Kidney capillary endothelial cell (primary cell): Measurements from ENCODE around the gene PLPP7.
"Not testable (repeated sequence)": the region's sequence is repeated elsewhere in the genome, so short reads cannot be mapped to it uniquely, and the experiment has no call there.

Experiments used
- DNase-seq: peaks from one replicate; pipeline ENCODE4 v3.0.0-alpha.2; 2018; ENCODE audit warnings: low spot score

The PLPP7 gene

DNA sequence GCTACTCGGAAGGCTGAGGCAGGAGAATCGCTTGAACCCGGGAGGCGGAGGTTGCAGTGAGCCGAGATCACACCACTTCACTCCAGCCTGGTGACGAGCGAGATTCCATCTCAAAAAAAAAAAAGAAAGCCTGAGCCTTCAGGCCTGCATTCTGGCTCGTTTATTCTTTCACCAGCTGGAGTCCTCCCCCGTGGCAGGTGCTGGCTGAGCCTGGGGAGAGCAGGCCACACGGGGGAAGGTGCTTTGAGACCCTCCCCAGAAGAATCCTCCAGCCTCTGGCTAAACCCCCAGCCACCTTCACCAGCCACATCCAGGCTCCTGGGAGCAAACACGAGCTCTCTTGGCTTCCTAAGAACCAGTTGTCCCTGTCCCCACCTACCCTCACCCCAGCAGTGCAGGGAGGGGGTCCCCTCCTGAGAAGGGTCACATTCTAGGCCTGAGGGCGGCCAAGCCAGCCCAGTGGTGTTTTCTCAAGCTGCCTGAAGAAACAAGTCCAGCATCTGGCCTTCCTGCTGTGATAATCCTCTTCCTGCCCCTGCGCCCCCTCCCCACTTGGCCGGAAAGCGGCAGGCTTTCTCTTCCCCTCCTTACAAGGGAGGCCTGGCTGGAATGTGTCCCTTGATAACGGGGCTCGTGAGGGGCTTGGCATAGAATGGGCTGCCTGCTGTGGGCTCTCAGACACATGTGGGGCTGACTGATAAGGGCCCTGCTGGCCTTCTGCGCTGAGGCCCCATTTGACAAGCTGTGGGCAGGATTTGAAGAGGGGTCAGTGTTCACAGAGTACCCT lies 41.5 kb downstream of the PLPP7 start:
- DNase-seq, result no peak

DNA sequence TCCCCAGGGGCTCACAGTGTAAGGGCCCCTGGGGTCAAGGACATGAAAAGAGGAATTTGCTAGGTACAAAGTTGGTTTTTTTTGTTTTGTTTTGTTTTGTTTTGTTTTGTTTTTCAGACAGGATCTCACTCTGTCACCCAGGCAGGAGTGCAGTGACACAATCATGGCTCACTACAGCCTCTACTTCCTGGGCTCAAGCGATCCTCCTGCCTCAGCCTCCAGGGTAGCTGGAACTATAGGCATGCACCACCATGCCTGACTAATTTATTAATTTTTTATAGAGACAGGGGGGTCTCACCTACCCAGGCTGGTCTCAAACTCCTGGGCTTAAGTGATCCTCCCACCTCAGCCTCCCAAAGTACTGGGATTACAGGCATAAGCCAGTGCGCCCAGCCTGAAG lies 42.5 kb downstream of the PLPP7 start:
- not testable (repeated sequence) for DNase-seq

DNA sequence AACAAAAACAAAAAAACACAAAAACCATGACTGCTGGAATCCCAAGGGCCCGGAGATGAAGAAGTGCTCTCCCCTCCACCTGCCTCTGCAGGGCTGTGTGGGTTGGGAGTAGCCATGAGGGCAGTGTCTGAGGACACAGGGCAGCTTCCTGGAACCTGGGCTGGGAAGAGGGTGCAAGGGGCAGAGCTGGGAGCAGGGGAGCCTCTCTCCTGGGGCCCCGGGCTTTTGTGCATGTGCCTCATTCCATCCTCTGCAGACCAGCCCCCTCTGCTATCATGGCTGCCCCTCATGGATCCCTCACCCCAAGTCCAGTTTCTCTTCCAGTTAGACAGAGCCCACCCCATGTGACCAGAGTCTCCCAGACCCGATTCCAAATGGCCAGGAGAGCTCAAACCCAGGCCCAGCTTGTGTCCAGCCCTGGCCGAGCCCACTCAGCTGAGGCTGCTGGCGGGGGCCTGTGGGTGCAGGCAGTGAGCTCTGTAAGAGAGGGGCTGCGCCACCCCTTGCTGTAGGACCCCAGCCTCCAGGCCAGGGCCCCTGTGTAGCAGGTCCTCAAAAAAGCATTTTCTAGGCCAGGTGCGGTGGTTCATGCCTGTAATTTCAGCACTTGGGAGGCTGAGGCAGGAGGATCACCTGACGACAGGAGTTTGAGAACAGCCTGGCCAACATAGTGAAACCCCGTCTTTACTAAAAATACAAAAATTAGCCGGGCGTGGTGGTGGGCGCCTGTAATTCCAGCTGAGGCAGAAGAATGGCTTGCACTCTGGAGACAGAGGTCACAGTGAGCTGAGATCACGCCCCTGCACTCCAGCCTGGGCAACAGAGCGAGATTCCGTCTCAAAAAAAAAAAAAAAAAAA lies 44.5 kb downstream of the PLPP7 start:
- no peak for DNase-seq

- DNase-seq, result no peak
Observed at GRCh38 chr9:131334629-131335367, 45.3 kb downstream of the PLPP7 start.

DNA sequence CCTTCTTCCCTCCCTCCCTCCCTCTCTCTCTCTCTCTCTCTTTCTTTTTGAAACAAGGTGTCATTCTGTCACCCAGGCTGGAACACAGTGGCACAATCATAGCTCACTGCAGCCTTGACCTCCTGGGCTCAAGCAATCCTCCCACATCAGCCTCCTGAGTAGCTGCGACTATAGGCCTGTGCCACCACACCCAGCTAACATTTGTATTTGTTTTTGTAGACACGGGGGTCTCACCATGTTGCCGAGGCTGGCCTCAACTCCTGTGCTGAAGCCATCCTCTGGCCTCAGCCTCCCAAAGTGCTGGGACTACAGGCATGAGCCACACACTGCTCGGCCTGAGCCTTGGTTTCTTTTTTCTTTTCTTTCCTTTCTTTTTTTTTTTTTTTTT lies 45.8 kb downstream of the PLPP7 start:
- DNase-seq, result no peak

DNA sequence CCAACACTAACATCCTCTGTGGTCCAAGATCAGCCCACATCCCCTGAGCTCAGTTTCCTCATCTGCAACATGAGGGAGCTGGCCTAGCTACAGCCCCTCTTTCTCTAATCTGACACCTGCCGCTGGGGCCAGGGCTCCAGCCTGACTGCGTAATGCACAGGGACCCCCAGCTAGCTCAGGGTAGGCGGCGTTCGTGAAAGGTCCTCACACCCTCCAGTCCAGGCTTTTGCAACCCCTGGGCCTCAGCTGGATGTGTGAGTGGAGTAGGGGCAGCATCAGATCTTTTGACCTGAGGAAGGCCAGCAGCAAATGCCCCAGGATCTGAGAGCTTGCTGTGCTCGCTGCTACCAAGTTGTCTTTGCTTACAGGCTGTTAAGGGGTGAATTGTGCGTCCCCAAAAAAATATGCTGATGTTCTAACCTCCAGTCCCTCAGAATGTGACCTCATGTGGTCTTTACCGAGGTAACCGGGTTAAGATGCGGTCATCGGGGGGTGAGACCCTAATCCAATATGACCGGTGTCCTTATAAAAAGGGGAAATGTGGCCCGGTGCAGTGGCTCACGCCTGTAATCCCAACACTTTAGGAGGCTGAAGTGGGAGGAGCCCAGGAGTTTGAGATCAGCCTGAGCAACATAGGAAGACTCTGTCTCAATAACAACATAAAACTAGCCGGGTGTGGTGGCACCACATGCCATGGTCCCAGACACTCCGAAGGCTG lies 47.8 kb downstream of the PLPP7 start:
- no peak for DNase-seq

DNA sequence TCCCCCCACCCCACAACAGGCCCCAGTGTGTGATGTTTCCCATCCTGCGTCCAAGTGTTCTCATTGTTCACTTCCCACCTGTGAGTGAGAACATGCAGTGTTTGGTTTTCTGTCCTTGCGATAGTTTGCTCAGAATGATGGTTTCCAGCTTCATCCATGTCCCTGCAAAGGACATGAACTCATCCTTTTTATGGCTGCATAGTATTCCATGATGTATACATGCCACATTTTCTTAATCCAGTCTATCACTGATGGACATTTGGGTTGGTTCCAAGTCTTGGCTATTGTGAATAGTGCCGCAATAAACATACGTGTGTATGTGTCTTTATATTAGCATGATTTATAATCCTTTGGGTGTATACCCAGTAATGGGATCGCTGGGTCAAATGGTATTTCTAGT lies 49.7 kb downstream of the PLPP7 start:
- not testable (repeated sequence) for DNase-seq

GRCh38 chr9:131344931-131345535 lies 55.5 kb downstream of the PLPP7 start:
- DNase-seq, result not testable (repeated sequence)

GRCh38 chr9:131346559-131346958 lies 57.0 kb downstream of the PLPP7 start:
- DNase-seq, result no peak

DNA sequence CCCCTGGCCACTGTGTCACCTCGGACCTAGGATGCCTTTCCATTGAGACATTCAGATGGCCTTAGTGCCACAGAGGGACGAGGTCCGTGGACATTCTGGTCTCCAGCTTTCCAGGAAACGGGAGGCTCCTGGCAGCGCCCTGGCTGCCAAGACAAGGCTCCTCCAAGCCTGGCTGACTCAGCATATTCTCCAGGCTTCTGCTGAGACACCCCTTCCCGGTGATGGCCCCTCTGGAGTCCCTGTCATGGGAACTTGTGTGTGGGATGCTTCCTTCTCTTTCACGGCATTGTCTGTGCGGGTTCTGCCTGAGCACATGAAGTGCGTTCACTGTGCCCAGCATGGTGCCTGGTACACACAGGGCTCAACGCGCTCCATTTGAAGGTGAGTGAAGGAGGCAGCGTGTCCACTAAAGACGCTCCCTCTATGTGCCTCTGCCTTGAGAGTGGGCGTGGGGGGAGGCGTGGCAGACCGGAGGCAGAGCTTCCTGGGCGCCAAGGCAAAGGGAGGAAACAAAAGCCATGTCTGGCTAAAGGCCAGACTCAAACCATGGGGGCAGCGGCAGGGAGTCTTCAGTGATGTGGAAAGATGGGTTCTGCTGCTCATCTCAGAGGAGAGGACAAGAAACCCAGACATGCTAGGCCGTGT lies 58.0 kb downstream of the PLPP7 start:
- no peak for DNase-seq

DNA sequence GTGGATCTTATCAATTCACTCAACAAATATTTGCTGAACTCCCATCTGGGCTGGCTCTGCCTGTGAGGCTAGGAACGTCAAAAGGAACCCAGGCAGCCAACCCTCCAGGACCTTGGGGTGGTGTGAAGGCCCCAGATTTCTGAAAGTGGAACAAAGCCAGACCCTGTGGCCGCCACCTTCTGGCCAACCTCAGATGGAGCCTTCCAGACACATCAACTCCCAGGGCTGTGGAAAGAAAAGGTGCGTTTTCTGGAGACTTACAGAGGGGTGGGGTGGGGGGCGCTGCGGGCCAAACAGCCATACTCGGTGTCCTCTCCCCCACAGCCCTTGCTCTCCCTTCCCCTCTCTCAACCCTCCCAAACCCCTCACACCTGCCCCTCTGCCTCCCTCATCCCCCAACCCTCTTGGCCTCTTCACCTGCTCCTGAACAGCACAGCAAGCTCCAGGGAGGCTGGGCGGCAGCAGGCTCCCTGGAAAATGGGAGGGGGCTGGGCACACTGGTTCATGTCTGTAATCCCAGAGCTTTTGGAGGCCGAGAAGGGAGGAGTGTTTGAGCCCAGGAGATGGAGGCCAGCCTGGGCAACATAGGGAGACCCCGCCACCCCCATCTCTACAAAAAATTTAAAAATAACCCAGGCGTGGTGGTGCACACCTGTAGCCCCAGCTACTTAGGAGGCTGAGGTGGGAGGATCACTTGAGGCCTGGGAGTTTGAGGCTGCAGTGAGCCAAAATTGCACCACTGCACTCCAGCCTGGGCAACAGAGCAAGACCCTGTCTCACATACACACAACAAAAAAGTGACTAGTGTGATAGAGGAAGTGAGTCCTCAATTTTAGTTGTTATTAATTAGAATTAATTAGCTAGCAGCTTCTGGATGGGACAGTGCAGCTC lies 59.4 kb downstream of the PLPP7 start:
- no peak for DNase-seq

DNA sequence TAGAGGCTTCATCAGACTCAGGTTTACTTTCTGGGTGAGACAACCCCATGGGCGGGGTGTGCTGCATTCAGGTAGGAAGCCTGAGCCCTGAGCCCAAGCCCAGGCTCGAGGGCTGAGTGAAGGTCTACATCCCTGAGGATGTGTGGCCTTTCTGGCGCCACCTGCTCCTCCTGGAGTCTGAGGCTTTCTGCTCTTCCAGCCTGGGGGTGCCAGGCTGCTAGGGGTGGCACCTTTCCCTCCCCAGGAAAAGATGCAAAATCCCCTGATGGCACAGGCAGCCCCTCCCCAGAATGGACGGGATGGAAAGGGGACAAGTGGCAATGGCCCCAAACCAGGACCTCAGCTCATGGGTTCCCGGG lies 60.0 kb downstream of the PLPP7 start:
- DNase-seq, result no peak

GRCh38 chr9:131349881-131350563 lies 60.5 kb downstream of the PLPP7 start:
- DNase-seq, result peak; percentile 67

- not testable (repeated sequence) for DNase-seq
Observed at GRCh38 chr9:131356479-131356878, 67.0 kb downstream of the PLPP7 start.

DNA sequence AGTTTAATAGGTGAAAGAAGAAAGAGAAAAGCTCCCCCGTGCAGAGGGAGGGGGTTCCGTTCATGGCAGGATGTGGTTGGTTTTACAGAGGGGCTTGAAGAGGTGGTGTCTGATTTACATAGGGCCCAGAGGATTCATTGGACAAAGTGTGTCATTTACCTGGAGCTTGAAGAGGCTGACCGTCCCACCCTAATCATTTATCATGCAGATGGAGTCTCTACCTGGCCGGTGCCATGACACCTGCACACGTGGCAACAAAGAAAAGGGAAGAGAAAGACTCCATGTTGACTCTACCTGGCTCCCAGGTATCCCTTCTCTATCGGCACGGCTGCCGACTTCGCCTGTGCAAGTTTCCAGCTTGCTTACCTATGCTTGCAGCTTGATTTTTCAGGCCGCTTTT lies 69.0 kb downstream of the PLPP7 start:
- DNase-seq, result no peak
